Suprapubic skin (tissue), 4 donors: Measurements from ENCODE around the gene C17orf107. TPM values are rescaled to one million over a fixed set of nuclear protein-coding genes. Genes with fewer than 3 reads are reported as not detected.
"Not testable (repeated sequence)": the region's sequence is repeated elsewhere in the genome, so short reads cannot be mapped to it uniquely, and the experiment has no call there.

Experiments
- DNase-seq, 2 donors: peaks; one replicate each; pipeline ENCODE4 v3.0.0-alpha.2; 2019; ENCODE audit warnings: low spot score in 2 of 2
- H3K27ac ChIP-seq: fragments of 200-600 bp; sonication (generic); one replicate; pipeline ENCODE4 v1.5.1; 2019
- H3K27me3 ChIP-seq: fragments of 200-600 bp; sonication (generic); one replicate; pipeline ENCODE4 v1.5.1; 2019
- H3K36me3 ChIP-seq: fragments of 200-600 bp; sonication (generic); one replicate; pipeline ENCODE4 v1.5.1; 2019
- H3K4me1 ChIP-seq: fragments of 200-600 bp; sonication (generic); one replicate; pipeline ENCODE4 v1.5.1; 2019
- H3K4me3 ChIP-seq: fragments of 200-600 bp; sonication (generic); one replicate; pipeline ENCODE4 v1.5.1; 2019; ENCODE audit warnings: mild to moderate bottlenecking
- H3K9me3 ChIP-seq: fragments of 200-600 bp; sonication (generic); one replicate; pipeline ENCODE4 v1.5.1; 2019
- CTCF ChIP-seq, 2 donors: fragments of 200-600 bp in 1 of 2; fragments of 450-650 bp in 1 of 2; sonication (generic) in 1 of 2; IDR thresholded peaks; one replicate each; pipeline ENCODE4 v1.5.1; 2016 to 2019; ENCODE audit warnings: antibody characterized with exemption in 2 of 2, mild to moderate bottlenecking in 1 of 2, moderate library complexity in 1 of 2
- EP300 ChIP-seq: sonication (generic); formaldehyde crosslinking; IDR thresholded peaks from one replicate; pipeline ENCODE4 v1.6.1; 2017; ENCODE audit warnings: antibody characterized with exemption
- POLR2A ChIP-seq, 2 donors: fragments of 450-650 bp; IDR thresholded peaks; one replicate each; pipeline ENCODE4 v1.6.1; 2017; ENCODE audit warnings: antibody characterized with exemption in 2 of 2, mild to moderate bottlenecking in 2 of 2, moderate library complexity in 2 of 2
- POLR2AphosphoS5 ChIP-seq, 3 donors: sonication (generic); formaldehyde crosslinking; IDR thresholded peaks; one replicate each; pipeline ENCODE4 v1.6.1; 2017; ENCODE audit warnings: antibody characterized with exemption in 3 of 3
- WGBS: methylation state at CpG from one replicate; pipeline ENCODE4 v1.1.5; 2018; 5-methylcytosine and 5-hydroxymethylcytosine counted together
- total RNA-seq, 4 donors: library from RNA; depleted of rRNA; stranded (reverse); fragments of >200 nt; gene quantifications; one replicate each; pipeline ENCODE4 v1.1.0, GENCODE V29; 2016

The C17orf107 gene
- total RNA-seq, 4 donors from 2014 or later, result 3.7 to 9.8 (median 7.5) TPM

DNA sequence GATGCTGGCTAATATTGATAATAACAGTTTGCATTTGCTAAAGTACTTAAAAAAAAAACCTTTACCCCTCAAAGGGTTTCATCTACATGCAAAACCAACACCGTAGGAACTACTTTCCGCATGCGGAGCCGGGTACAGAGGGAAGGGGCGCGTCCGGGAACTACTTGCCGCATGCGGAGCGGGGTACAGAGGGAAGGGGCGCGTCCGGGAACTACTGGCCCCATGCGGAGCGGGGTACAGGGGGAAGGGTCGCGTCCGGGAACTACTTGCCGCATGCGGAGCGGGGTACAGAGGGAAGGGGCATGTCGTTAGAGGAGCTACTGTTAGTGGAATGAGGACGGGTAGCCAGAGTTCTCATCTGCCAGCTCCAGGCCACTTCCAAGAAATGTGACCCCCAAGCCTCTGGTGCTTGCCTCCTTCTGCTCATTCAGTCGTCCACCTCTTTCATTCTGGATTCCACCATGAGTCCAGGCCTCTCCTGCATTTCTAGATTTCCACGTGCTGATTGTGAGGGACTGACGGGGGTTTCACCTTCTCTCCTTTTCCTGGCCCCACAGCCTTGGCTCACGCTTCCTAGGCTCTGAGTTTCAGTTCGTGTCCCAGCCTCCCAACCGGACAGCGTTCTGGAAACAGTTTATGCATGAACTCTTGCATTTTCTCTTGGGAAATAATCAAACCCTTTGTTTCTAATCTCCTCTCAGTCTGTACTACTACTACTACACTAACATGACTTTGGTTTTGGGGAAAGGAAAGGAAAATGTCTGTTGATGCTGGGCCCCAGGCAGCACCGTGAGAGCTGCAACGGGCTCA lies 39.3 kb upstream of the C17orf107 start:
- no peak for TF ChIP-seq EP300
- TF ChIP-seq POLR2AphosphoS5 (IDR thresholded peaks at IDR 0.05), result no peak
- TF ChIP-seq POLR2A (IDR thresholded peaks at IDR 0.05), result no peak
- no peak for TF ChIP-seq CTCF (IDR thresholded peaks at IDR 0.05)
- H3K27me3 ChIP-seq, result no peaks in the 10 kb centered on the region
- no peak for DNase-seq
- H3K9me3 ChIP-seq, result no peaks in the 10 kb centered on the region
- peaks cover 2% of the 10 kb centered on the region for H3K36me3 ChIP-seq
- WGBS, result 55% methylated on average over 32 of the region's 32 CpGs
- peak overlapping the region; percentile 30 for H3K4me3 ChIP-seq
- H3K27ac ChIP-seq, result peak overlapping the region; percentile 72
- peaks cover 62% of the 10 kb centered on the region for H3K4me1 ChIP-seq

- no peak for TF ChIP-seq POLR2AphosphoS5 (IDR thresholded peaks at IDR 0.05)
- TF ChIP-seq CTCF (IDR thresholded peaks at IDR 0.05), result no peak
- no peak for TF ChIP-seq POLR2A (IDR thresholded peaks at IDR 0.05)
- no peaks in the 10 kb centered on the region for H3K27me3 ChIP-seq
- peak overlapping the region; percentile 72 for H3K27ac ChIP-seq
- no peak for DNase-seq
- 47% methylated on average over 9 of the region's 9 CpGs for WGBS
- H3K9me3 ChIP-seq, result no peaks in the 10 kb centered on the region
- H3K36me3 ChIP-seq, result peaks cover 2% of the 10 kb centered on the region
- peak overlapping the region; percentile 30 for H3K4me3 ChIP-seq
- H3K4me1 ChIP-seq, result peaks cover 62% of the 10 kb centered on the region
Measured at GRCh38 chr17:4860651-4861050, 38.7 kb upstream of the C17orf107 start.

DNA sequence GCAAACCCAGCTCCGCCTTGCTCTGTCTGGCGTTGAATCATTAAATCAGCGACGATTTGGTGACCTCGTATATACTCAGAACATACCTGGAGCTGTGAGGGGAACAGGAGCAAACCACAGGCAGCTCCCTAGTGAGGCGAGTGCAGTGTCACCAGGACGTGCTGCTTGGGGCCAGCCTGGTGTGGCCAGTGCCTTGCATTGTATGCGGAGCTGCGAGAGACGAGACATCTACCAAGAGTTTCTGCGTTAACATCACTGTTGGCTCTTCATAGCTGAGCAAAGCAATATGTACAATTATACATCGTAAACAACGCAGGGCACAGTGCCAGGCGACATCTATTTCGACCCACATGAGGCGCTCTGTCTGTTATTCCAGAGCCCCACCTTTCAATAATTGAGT lies 38.3 kb upstream of the C17orf107 start:
- no peak for DNase-seq
- TF ChIP-seq POLR2AphosphoS5 (IDR thresholded peaks at IDR 0.05) (no peak), CTCF (IDR thresholded peaks at IDR 0.05) (no peak), POLR2A (IDR thresholded peaks at IDR 0.05) (no peak), EP300 (no peak)
- peaks cover 2% of the 10 kb centered on the region for H3K36me3 ChIP-seq
- H3K4me1 ChIP-seq, result peaks cover 58% of the 10 kb centered on the region
- WGBS, result 63% methylated on average over 16 of the region's 16 CpGs
- H3K9me3 ChIP-seq, result no peaks in the 10 kb centered on the region
- H3K27ac ChIP-seq, result no peak overlapping the region
- peak overlapping the region; percentile 30 for H3K4me3 ChIP-seq
- no peaks in the 10 kb centered on the region for H3K27me3 ChIP-seq

DNA sequence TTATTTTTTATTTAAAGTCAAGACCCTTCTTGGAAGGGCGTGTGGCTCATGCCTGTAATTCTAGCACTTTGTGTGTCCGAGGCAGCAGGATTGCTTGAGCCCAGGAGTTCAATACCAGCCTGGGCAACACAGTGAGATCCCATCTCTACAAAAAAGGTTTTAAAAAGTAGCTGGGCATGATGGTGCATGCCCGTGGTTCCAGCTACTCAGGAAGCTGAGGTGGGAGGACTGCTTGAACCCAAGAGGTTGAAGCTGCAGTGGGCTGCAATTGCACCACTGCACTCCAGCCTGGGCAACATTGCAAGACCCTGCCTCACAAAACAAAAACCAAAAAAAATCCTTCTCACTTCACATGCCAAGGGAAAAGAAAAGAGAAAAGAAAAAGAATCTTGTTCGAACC lies 36.6 kb upstream of the C17orf107 start:
- Histone ChIP-seq H3K4me1 (peaks cover 41% of the 10 kb centered on the region), H3K36me3 (peaks cover 2% of the 10 kb centered on the region), H3K27me3 (no peaks in the 10 kb centered on the region), H3K27ac (no peak overlapping the region), H3K4me3 (no peak overlapping the region), H3K9me3 (no peaks in the 10 kb centered on the region)
- TF ChIP-seq EP300, result no peak
- TF ChIP-seq CTCF (IDR thresholded peaks at IDR 0.05), result no peak
- no peak for TF ChIP-seq POLR2A (IDR thresholded peaks at IDR 0.05)
- TF ChIP-seq POLR2AphosphoS5 (IDR thresholded peaks at IDR 0.05), result no peak
- 74% methylated on average over 4 of the region's 4 CpGs for WGBS
- DNase-seq, result no peak

- Histone ChIP-seq H3K4me3 (no peak overlapping the region), H3K4me1 (peaks cover 35% of the 10 kb centered on the region), H3K36me3 (peaks cover 2% of the 10 kb centered on the region), H3K27me3 (no peaks in the 10 kb centered on the region), H3K9me3 (no peaks in the 10 kb centered on the region), H3K27ac (no peak overlapping the region)
- WGBS, result 62% methylated on average over 1 of the region's 1 CpG
- TF ChIP-seq CTCF (IDR thresholded peaks at IDR 0.05) (no peak), EP300 (no peak), POLR2A (IDR thresholded peaks at IDR 0.05) (no peak)
- DNase-seq, result no peak
Measured at GRCh38 chr17:4863321-4863720, 36.0 kb upstream of the C17orf107 start.

DNA sequence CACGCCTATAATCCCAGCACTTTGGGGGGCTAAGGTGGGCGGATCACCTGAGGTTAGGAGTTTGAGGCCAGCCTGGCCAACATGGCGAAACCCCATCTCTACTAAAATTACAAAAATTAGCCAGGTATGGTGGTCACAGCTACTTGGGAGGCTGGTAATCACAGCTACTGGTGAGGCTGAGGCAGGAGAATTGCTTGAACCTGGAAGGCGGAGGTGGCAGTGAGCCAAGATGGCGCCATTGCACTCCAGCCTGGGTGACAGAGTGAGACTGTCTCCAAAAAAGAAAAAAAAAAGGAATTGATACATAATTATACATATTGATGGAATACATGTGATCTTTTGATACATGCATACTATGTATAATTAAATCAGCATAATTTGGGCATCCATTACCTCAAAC lies 31.8 kb upstream of the C17orf107 start:
- H3K4me1 ChIP-seq, H3K27ac ChIP-seq, H3K9me3 ChIP-seq, H3K27me3 ChIP-seq, DNase-seq, H3K36me3 ChIP-seq, H3K4me3 ChIP-seq: not testable (repeated sequence)
- WGBS, result 74% methylated on average over 5 of the region's 5 CpGs

GRCh38 chr17:4869058-4869998 lies 30.0 kb upstream of the C17orf107 start:
- DNase-seq, H3K4me1 ChIP-seq, H3K27ac ChIP-seq, H3K9me3 ChIP-seq, H3K4me3 ChIP-seq, H3K27me3 ChIP-seq, H3K36me3 ChIP-seq: not testable (repeated sequence)
- 95% methylated on average over 22 of the region's 22 CpGs for WGBS
